ENCODE measurements around the gene SAMHD1. TPM values are rescaled to one million over a fixed set of nuclear protein-coding genes. Genes with fewer than 3 reads are reported as not detected.

SAMHD1 gene
- total RNA-seq, 1 experiment from 2014 or later = 63.0 TPM

GRCh38 chr20:36872852-36873251 lies 78.7 kb downstream of the SAMHD1 start:
- POLR2A ChIA-PET = interaction anchor here (0.9 to 1.1 kb wide), 2 partner anchors 9 to 99 kb away, joined by 3 to 4 read pairs; partner anchors contain the start of gene DSN1
- intact Hi-C loops (cut with micrococcal nuclease; ENCODE audit: unreplicated experiment) = no loop called here
- Mint-ChIP-seq H3K27ac (ENCODE audit: unreplicated experiment) (no peak overlapping the region), H3K36me3 (ENCODE audit: insufficient read depth, unreplicated experiment) (no peaks in the 10 kb centered on the region), H3K4me3 (ENCODE audit: unreplicated experiment) (no peak overlapping the region), H3K9me3 (ENCODE audit: unreplicated experiment) (no peaks in the 10 kb centered on the region), H3K4me1 (ENCODE audit: low read depth, unreplicated experiment) (peaks cover 14% of the 10 kb centered on the region), H3K27me3 (ENCODE audit: insufficient read depth, unreplicated experiment) (no peaks in the 10 kb centered on the region)
- no TSS peak for BruUV-seq (replicated peaks)
- TF ChIP-seq CTCF (IDR thresholded peaks at IDR 0.05; ENCODE audit: insufficient read depth in 1 of 2, low read depth in 1 of 2, low read length in 1 of 2, severe bottlenecking in 1 of 2, unreplicated experiment in 1 of 2) = no peak
- Histone ChIP-seq H3K36me3 (ENCODE audit: control insufficient read depth, insufficient read depth, low read length) (no peaks in the 10 kb centered on the region), H3K9me3 (no peaks in the 10 kb centered on the region), H3K4me1 (peaks cover 11% of the 10 kb centered on the region), H3K27me3 (replicated peaks; ENCODE audit: control insufficient read depth, insufficient read depth, low read length) (no peaks in the 10 kb centered on the region), H3K4me3 (ENCODE audit: low read depth, low read length) (no peak overlapping the region)
- CTCF ChIA-PET = interaction anchor here (0.6 to 2.8 kb wide), 5 partner anchors 9 to 99 kb away, joined by 4 to 16 read pairs (median 6); partner anchors contain the start of gene DSN1
- no peak for DNase-seq

- H3K4me1 Mint-ChIP-seq (ENCODE audit: low read depth, unreplicated experiment) = peaks cover 14% of the 10 kb centered on the region
- no peaks in the 10 kb centered on the region for H3K36me3 Mint-ChIP-seq (ENCODE audit: insufficient read depth, unreplicated experiment)
- Histone ChIP-seq H3K9me3 (no peaks in the 10 kb centered on the region), H3K36me3 (ENCODE audit: control insufficient read depth, insufficient read depth, low read length) (no peaks in the 10 kb centered on the region), H3K4me3 (ENCODE audit: low read depth, low read length) (no peak overlapping the region), H3K4me1 (peaks cover 11% of the 10 kb centered on the region), H3K27me3 (replicated peaks; ENCODE audit: control insufficient read depth, insufficient read depth, low read length) (no peaks in the 10 kb centered on the region)
- no TSS peak for BruUV-seq (replicated peaks)
- ChIA-PET CTCF (interaction anchor here (0.6 to 2.8 kb wide), 5 partner anchors 8 to 79 kb away, joined by 3 to 16 read pairs (median 5); a partner anchor contains a TSS), POLR2A (interaction anchor here (0.9 to 1.1 kb wide), 2 partner anchors 11 to 98 kb away, joined by 3 read pairs; partner anchors contain the start of gene DSN1)
- no peak overlapping the region for H3K27ac Mint-ChIP-seq (ENCODE audit: unreplicated experiment)
- H3K9me3 Mint-ChIP-seq (ENCODE audit: unreplicated experiment) = no peaks in the 10 kb centered on the region
- no peaks in the 10 kb centered on the region for H3K27me3 Mint-ChIP-seq (ENCODE audit: insufficient read depth, unreplicated experiment)
- DNase-seq = no peak
- H3K4me3 Mint-ChIP-seq (ENCODE audit: unreplicated experiment) = no peak overlapping the region
- no peak for TF ChIP-seq CTCF (IDR thresholded peaks at IDR 0.05; ENCODE audit: insufficient read depth in 1 of 2, low read depth in 1 of 2, low read length in 1 of 2, severe bottlenecking in 1 of 2, unreplicated experiment in 1 of 2)
- intact Hi-C loops (cut with micrococcal nuclease; ENCODE audit: unreplicated experiment) = no loop called here
These were observed 79.6 kb downstream of the SAMHD1 start for GRCh38 chr20:36871640-36872570.

- Histone ChIP-seq H3K4me1 (peaks cover 11% of the 10 kb centered on the region), H3K36me3 (ENCODE audit: control insufficient read depth, insufficient read depth, low read length) (no peaks in the 10 kb centered on the region), H3K4me3 (ENCODE audit: low read depth, low read length) (no peak overlapping the region), H3K9me3 (no peaks in the 10 kb centered on the region), H3K27me3 (replicated peaks; ENCODE audit: control insufficient read depth, insufficient read depth, low read length) (no peaks in the 10 kb centered on the region)
- ChIA-PET POLR2A (no interaction called here), CTCF (interaction anchor here (0.7 to 1.1 kb wide), 2 partner anchors 9 to 93 kb away, joined by 3 to 4 read pairs; partner anchors contain the start of gene DSN1)
- no peak for TF ChIP-seq CTCF (IDR thresholded peaks at IDR 0.05; ENCODE audit: insufficient read depth in 1 of 2, low read depth in 1 of 2, low read length in 1 of 2, severe bottlenecking in 1 of 2, unreplicated experiment in 1 of 2)
- intact Hi-C loops (cut with micrococcal nuclease; ENCODE audit: unreplicated experiment) = no loop called here
- no TSS peak for BruUV-seq (replicated peaks)
- Mint-ChIP-seq H3K36me3 (ENCODE audit: insufficient read depth, unreplicated experiment) (peaks cover 7% of the 10 kb centered on the region), H3K4me1 (ENCODE audit: low read depth, unreplicated experiment) (peaks cover 7% of the 10 kb centered on the region), H3K27me3 (ENCODE audit: insufficient read depth, unreplicated experiment) (no peaks in the 10 kb centered on the region), H3K4me3 (ENCODE audit: unreplicated experiment) (no peak overlapping the region), H3K9me3 (ENCODE audit: unreplicated experiment) (no peaks in the 10 kb centered on the region), H3K27ac (ENCODE audit: unreplicated experiment) (no peak overlapping the region)
- no peak for DNase-seq
These were observed 84.6 kb downstream of the SAMHD1 start for GRCh38 chr20:36866681-36867495.

Measured in Caco-2 (cell line).